ENCODE data around the gene ADAD2.

The ADAD2 gene

GRCh38 chr16:84227548-84227947 is 36.6 kb downstream of the ADAD2 start:
- no peak for DNase-seq

GRCh38 chr16:84228256-84228838 is 37.4 kb downstream of the ADAD2 start:
- no peak for DNase-seq

- no peak for DNase-seq
Measured at GRCh38 chr16:84229471-84229870, 38.5 kb downstream of the ADAD2 start.

GRCh38 chr16:84232060-84232459 is 41.1 kb downstream of the ADAD2 start:
- no peak for DNase-seq

GRCh38 chr16:84232969-84233368 is 42.0 kb downstream of the ADAD2 start:
- no peak for DNase-seq

GRCh38 chr16:84233748-84234147 is 42.8 kb downstream of the ADAD2 start:
- no peak for DNase-seq

GRCh38 chr16:84234321-84235241 is 43.6 kb downstream of the ADAD2 start:
- no peak for DNase-seq

GRCh38 chr16:84236671-84237070 is 45.7 kb downstream of the ADAD2 start:
- DNase-seq: no peak

GRCh38 chr16:84237994-84238750 is 47.2 kb downstream of the ADAD2 start:
- DNase-seq: no peak

- no peak for DNase-seq
Measured at GRCh38 chr16:84239141-84239769, 48.3 kb downstream of the ADAD2 start.

- no peak for DNase-seq
Measured at GRCh38 chr16:84239909-84240308, 49.0 kb downstream of the ADAD2 start, which contains the start of gene KCNG4. Gene KCNG4 (minus strand): TSS chr16:84240012. CDS start chr16:84237485, 2,527 bp downstream.

- DNase-seq: no peak
Measured at GRCh38 chr16:84240455-84240854, 49.5 kb downstream of the ADAD2 start.

GRCh38 chr16:84241778-84242177 is 50.8 kb downstream of the ADAD2 start:
- DNase-seq: no peak

GRCh38 chr16:84242839-84243238 is 51.9 kb downstream of the ADAD2 start:
- no peak for DNase-seq

GRCh38 chr16:84243732-84244131 is 52.8 kb downstream of the ADAD2 start:
- no peak for DNase-seq

- DNase-seq: no peak
Measured at GRCh38 chr16:84244728-84245127, 53.8 kb downstream of the ADAD2 start.

GRCh38 chr16:84245956-84246678 is 55.2 kb downstream of the ADAD2 start:
- DNase-seq: no peak

- DNase-seq: no peak
Measured at GRCh38 chr16:84246679-84247077, 55.7 kb downstream of the ADAD2 start.
